ENCODE results near the gene GABRR3. TPM values are rescaled to one million over a fixed set of nuclear protein-coding genes. Genes with fewer than 3 reads are reported as not detected.

Gene GABRR3
- total and polyA plus RNA-seq, 2 experiments from 2014 or later: not detected

GRCh38 chr3:97975466-97975865 lies 59.6 kb downstream of the GABRR3 start:
- no peaks in the 10 kb centered on the region for H3K36me3 ChIP-seq (replicated peaks; ENCODE audit: insufficient read depth, low read depth)
- H3K9me2 ChIP-seq (replicated peaks; ENCODE audit: insufficient read depth): no peaks in the 10 kb centered on the region
- no peaks in the 10 kb centered on the region for H3K27me3 ChIP-seq
- TF ChIP-seq EZH2 (IDR thresholded peaks at IDR 0.05; ENCODE audit: borderline replicate concordance) (no peak), CTCF (IDR thresholded peaks at IDR 0.05; ENCODE audit: poor library complexity) (peak; percentile 23)
- peaks cover 14% of the 10 kb centered on the region for H3K4me1 ChIP-seq (ENCODE audit: insufficient read depth)
- no peak overlapping the region for H3K4me3 ChIP-seq
- H3K4me2 ChIP-seq: no peak overlapping the region
- no peak for DNase-seq (ENCODE audit: low spot score)
- no peaks in the 10 kb centered on the region for H3K9me3 ChIP-seq (ENCODE audit: low read depth)
- WGBS (ENCODE audit: low lambda C conversion rate, missing lambda C conversion rate): 85% methylated on average over 1 of the region's 1 CpG
- H3K27ac ChIP-seq: no peak overlapping the region
- peaks cover 9% of the 10 kb centered on the region for H3K79me2 ChIP-seq
- H2AFZ ChIP-seq: no peak overlapping the region
- no peaks in the 10 kb centered on the region for H4K20me1 ChIP-seq (ENCODE audit: insufficient read depth, poor library complexity, severe bottlenecking)

GRCh38 chr3:97974996-97975395 lies 60.1 kb downstream of the GABRR3 start:
- Histone ChIP-seq H3K9me2 (replicated peaks; ENCODE audit: insufficient read depth) (no peaks in the 10 kb centered on the region), H3K9me3 (ENCODE audit: low read depth) (no peaks in the 10 kb centered on the region), H3K4me1 (ENCODE audit: insufficient read depth) (peaks cover 14% of the 10 kb centered on the region), H3K27ac (no peak overlapping the region), H2AFZ (no peak overlapping the region), H4K20me1 (ENCODE audit: insufficient read depth, poor library complexity, severe bottlenecking) (no peaks in the 10 kb centered on the region), H3K4me3 (no peak overlapping the region), H3K27me3 (no peaks in the 10 kb centered on the region), H3K4me2 (no peak overlapping the region), H3K79me2 (peaks cover 14% of the 10 kb centered on the region), H3K36me3 (replicated peaks; ENCODE audit: insufficient read depth, low read depth) (no peaks in the 10 kb centered on the region)
- DNase-seq (ENCODE audit: low spot score): no peak
- TF ChIP-seq EZH2 (IDR thresholded peaks at IDR 0.05; ENCODE audit: borderline replicate concordance) (no peak), CTCF (IDR thresholded peaks at IDR 0.05; ENCODE audit: poor library complexity) (no peak), EZH2phosphoT487 (IDR thresholded peaks at IDR 0.05; ENCODE audit: low read depth, severe bottlenecking, unreplicated experiment) (no peak)
- 85% methylated on average over 3 of the region's 3 CpGs for WGBS (ENCODE audit: low lambda C conversion rate, missing lambda C conversion rate)

GRCh38 chr3:97972976-97973375 lies 62.1 kb downstream of the GABRR3 start:
- TF ChIP-seq EZH2phosphoT487 (IDR thresholded peaks at IDR 0.05; ENCODE audit: low read depth, severe bottlenecking, unreplicated experiment): no peak
- WGBS (ENCODE audit: low lambda C conversion rate, missing lambda C conversion rate): 96% methylated on average over 9 of the region's 9 CpGs
- Histone ChIP-seq H3K9me3 (ENCODE audit: low read depth) (no peaks in the 10 kb centered on the region), H3K27me3 (no peaks in the 10 kb centered on the region), H3K4me2 (peak overlapping the region; percentile 92), H3K27ac (peak overlapping the region; percentile 86), H3K4me3 (peak overlapping the region; percentile 84), H3K36me3 (replicated peaks; ENCODE audit: insufficient read depth, low read depth) (no peaks in the 10 kb centered on the region), H2AFZ (peak overlapping the region; percentile 87), H4K20me1 (ENCODE audit: insufficient read depth, poor library complexity, severe bottlenecking) (no peaks in the 10 kb centered on the region), H3K4me1 (ENCODE audit: insufficient read depth) (peaks cover 14% of the 10 kb centered on the region), H3K9me2 (replicated peaks; ENCODE audit: insufficient read depth) (no peaks in the 10 kb centered on the region), H3K79me2 (peaks cover 34% of the 10 kb centered on the region)
- DNase-seq (ENCODE audit: low spot score): no peak

DNA sequence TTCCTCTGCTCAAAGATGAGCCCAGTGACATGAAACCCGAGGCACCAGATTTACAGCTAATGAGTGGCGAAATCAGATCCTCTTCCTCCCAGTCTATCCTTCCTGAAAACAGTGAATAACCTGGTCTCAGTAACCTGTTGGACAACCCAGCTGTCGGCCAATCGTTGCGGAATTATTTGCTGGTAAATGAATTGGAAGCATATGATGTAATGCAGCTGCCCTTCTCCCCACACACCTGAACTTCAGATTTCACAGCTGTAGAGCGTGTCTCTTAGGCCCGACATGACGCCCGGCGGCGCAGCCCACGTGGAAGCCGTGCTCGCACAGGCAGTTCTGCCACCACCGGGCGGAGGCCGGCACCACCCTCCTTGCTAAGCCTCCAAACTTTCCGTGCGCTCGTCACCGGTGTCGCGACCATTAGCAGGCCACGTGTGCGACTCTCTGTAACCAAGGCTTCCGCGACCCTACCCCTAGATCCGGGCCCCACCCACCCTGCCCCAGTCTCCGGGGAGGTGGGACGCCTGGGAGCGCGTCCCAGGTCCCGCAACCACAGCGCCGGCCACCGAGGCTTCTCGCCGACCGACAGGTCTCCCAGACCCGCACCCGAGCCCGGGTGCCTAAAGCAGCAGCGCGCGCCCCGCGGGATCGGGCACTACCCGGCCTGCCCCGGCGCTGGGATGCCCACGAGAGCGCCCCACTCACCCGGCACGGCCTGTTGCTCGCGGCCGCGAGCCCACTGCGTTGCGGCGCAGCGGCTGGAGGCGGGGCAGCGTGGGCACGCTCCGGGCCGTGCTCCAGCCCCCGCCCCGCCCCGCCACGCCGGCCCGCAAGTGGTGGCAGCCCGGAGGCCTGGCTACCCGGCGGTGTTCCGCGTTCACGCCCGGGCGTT lies 63.2 kb downstream of the GABRR3 start, which contains the start of gene RIOX2:
RIOX2 (minus strand) TSS at position 753 of the 889 bp plus-strand sequence. CDS start 4,838 bp downstream, outside the sequence.
- H3K36me3 ChIP-seq (replicated peaks; ENCODE audit: insufficient read depth, low read depth): no peaks in the 10 kb centered on the region
- peaks cover 14% of the 10 kb centered on the region for H3K4me1 ChIP-seq (ENCODE audit: insufficient read depth)
- WGBS (ENCODE audit: low lambda C conversion rate, missing lambda C conversion rate): 2% methylated on average over 65 of the region's 82 CpGs
- peak within 1 kb of the TSS; percentile 87 for H2AFZ ChIP-seq
- peak within 1 kb of the TSS; percentile 84 for H3K4me3 ChIP-seq
- H3K9me3 ChIP-seq (ENCODE audit: low read depth): no peaks in the 10 kb centered on the region
- H3K27ac ChIP-seq: peak within 1 kb of the TSS; percentile 86
- H4K20me1 ChIP-seq (ENCODE audit: insufficient read depth, poor library complexity, severe bottlenecking): no peaks in the 10 kb centered on the region
- no peak for TF ChIP-seq EZH2phosphoT487 (IDR thresholded peaks at IDR 0.05; ENCODE audit: low read depth, severe bottlenecking, unreplicated experiment)
- no peak for TF ChIP-seq EZH2 (IDR thresholded peaks at IDR 0.05; ENCODE audit: borderline replicate concordance)
- TF ChIP-seq CTCF (IDR thresholded peaks at IDR 0.05; ENCODE audit: poor library complexity): no peak
- no peaks in the 10 kb centered on the region for H3K27me3 ChIP-seq
- no peaks in the 10 kb centered on the region for H3K9me2 ChIP-seq (replicated peaks; ENCODE audit: insufficient read depth)
- H3K4me2 ChIP-seq: peak within 1 kb of the TSS; percentile 92
- H3K79me2 ChIP-seq: peaks cover 40% of the 10 kb centered on the region
- DNase-seq (ENCODE audit: low spot score): peak; percentile 87
